Measurements from ENCODE around the gene STRADA.

- no peak for TF ChIP-seq POLR2A (IDR thresholded peaks at IDR 0.05)
- no peak for TF ChIP-seq CTCF (IDR thresholded peaks at IDR 0.05)
Measured at GRCh38 chr17:63675231-63675606, 66.4 kb downstream of the STRADA start.
